A549 treated with dexamethasone at 1 μM for 4 hours (cell line): ENCODE data around the gene LYRM2. TPM values are rescaled to one million over a fixed set of nuclear protein-coding genes. Genes with fewer than 3 reads are reported as not detected.

ENCODE experiments used
- total RNA-seq: library from RNA; stranded (reverse); fragments of 200-300 nt; extraction: Qiagen RNA extraction; gene quantifications from 5 replicates; pipeline ENCODE4 v1.2.3, GENCODE V29; 2022

LYRM2 gene, protein sequence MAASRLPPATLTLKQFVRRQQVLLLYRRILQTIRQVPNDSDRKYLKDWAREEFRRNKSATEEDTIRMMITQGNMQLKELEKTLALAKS
- 28.8 to 35.2 TPM (median 32.1 TPM) in 5 replicates for total RNA-seq

DNA sequence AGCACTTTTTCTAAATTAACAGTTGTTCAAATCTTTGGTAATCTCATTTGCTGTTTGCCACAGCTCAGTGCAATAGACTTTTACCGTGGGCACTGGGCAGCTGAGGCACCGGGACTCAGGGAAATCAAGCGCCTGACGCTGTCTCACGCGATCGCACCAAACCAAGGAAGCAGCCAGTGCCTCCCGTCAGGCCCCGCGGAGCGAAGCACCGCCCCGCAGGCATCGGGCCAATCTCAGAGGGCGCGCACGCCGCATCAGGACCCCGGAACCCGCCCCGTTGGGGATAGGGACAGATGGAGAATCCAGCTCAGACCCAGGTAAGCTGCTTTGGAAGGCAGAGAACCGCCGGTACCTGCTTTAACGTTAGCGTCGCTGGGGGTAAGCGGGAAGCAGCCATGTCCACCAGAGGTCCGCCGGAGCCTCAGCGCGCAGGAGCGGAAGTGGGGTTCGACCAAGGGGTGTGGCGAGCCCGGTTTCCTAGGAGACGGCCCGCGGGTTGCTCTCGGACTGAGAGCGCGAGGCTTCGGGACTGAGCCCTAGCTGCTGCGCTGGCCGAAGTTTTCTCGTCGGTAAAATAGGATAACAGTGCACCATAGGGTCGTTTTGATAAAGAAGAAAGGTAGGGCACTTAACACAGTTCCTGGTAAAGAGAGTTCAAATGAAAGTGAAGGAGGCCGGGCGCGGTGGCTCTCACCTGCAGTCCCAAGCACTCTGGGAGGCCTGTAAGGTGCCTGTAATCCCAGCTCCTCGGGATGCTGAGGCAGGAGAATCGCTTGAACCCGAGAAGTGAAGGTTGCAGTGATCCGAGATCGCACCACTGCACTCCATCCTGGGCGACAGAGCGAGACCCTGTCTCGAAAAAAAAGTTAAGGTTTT is at the start of gene LYRM2:
Gene LYRM2 (minus strand): TSS at position 428 of the 876 bp plus-strand sequence. CDS start 31 bp downstream, at position 397.

Other genes starting within 250 kb of the LYRM2 start
- 3.6 to 5.6 TPM (median 4.5 TPM) in 5 replicates for gene RRAGD, start 226.5 kb downstream of the LYRM2 start, total RNA-seq
- gene ANKRD6, start 205.6 kb downstream of the LYRM2 start, total RNA-seq = 1.3 to 2.1 TPM (median 1.8 TPM) in 5 replicates
- gene MDN1, start 181.0 kb upstream of the LYRM2 start, total RNA-seq = 7.6 to 11.8 TPM (median 11.0 TPM) in 5 replicates
- gene CASP8AP2, start 191.1 kb upstream of the LYRM2 start, total RNA-seq = 4.6 to 8.3 TPM (median 7.4 TPM) in 5 replicates